ENCODE data around the gene ASXL2. TPM values are rescaled to one million over a fixed set of nuclear protein-coding genes. Genes with fewer than 3 reads are reported as not detected.
A peak's percentile ranks its signal among the peaks of the same experiment; 100 is the strongest.

The ASXL2 gene
- polyA plus RNA-seq, 12 donors: 13.6 to 26.7 (median 14.9) TPM; not detected in 1

- peak; percentile 9 for DNase-seq
These were observed 180.5 kb downstream of the ASXL2 start for GRCh38 chr2:25697559-25698341.

GRCh38 chr2:25692737-25693445, 185.4 kb downstream of the ASXL2 start:
- no peak for DNase-seq

- no peak for DNase-seq
These were observed 186.1 kb downstream of the ASXL2 start for GRCh38 chr2:25692143-25692542.

GRCh38 chr2:25690058-25690457, 188.2 kb downstream of the ASXL2 start:
- DNase-seq: no peak

GRCh38 chr2:25688236-25688635, 190.1 kb downstream of the ASXL2 start:
- no peak for DNase-seq

GRCh38 chr2:25685741-25686140, 192.5 kb downstream of the ASXL2 start:
- no peak for DNase-seq

GRCh38 chr2:25684577-25685473, 193.5 kb downstream of the ASXL2 start:
- no peak for DNase-seq

Other genes with a start within 250 kb of the ASXL2 start
- 10 to 100 TPM in 2 of 12 donors, 1 to 10 TPM in 9, not detected in 1; 4.2 to 24.7 (median 6.4) TPM for gene DTNB, start 204.9 kb downstream of the ASXL2 start, polyA plus RNA-seq (ENCODE audit: insufficient read length in 12 of 12)
- gene KIF3C, start 104.0 kb upstream of the ASXL2 start, polyA plus RNA-seq (ENCODE audit: insufficient read length in 12 of 12): 10 to 100 TPM in 1 of 12 donors, 1 to 10 TPM in 10, not detected in 1; 3.7 to 15.6 (median 6.5) TPM
- gene RAB10, start 155.6 kb upstream of the ASXL2 start, polyA plus RNA-seq (ENCODE audit: insufficient read length in 12 of 12): 100 to 1,000 TPM in 11 of 12 donors, not detected in 1; 104 to 161 (median 117) TPM